Karpas-422 (cell line): ENCODE measurements around the gene CADM1. TPM values are rescaled to one million over a fixed set of nuclear protein-coding genes. Genes with fewer than 3 reads are reported as not detected.

ENCODE experiments used
- DNase-seq: peaks from one replicate; pipeline ENCODE4 v3.0.0-alpha.2; 2015
- H2AFZ ChIP-seq: fragments of 200-600 bp; sonication (generic); 2 replicates; pipeline ENCODE4 v1.6.1; 2014; ENCODE audit warnings: antibody characterized with exemption, low read length, mixed read lengths
- H3K27ac ChIP-seq: fragments of 200-600 bp; sonication (generic); 2 replicates; pipeline ENCODE4 v1.5.1; 2014; ENCODE audit warnings: mild to moderate bottlenecking, low read length, moderate library complexity
- H3K27me3 ChIP-seq: fragments of 200-600 bp; sonication (generic); 2 replicates; pipeline ENCODE4 v1.6.1; 2014; ENCODE audit warnings: low read length, mixed read lengths
- H3K36me3 ChIP-seq: fragments of 200-600 bp; sonication (generic); 2 replicates; pipeline ENCODE4 v1.6.1; 2014; ENCODE audit warnings: low read length, mixed read lengths; ENCODE audit not compliant: insufficient read depth
- H3K4me1 ChIP-seq: fragments of 200-600 bp; sonication (generic); 2 replicates; pipeline ENCODE4 v1.6.1; 2014; ENCODE audit warnings: mild to moderate bottlenecking, low read length, mixed read lengths
- H3K4me2 ChIP-seq: fragments of 200-600 bp; sonication (generic); 2 replicates; pipeline ENCODE4 v1.6.1; 2014; ENCODE audit warnings: low read length, low read depth, mild to moderate bottlenecking; ENCODE audit not compliant: poor library complexity, severe bottlenecking
- H3K4me3 ChIP-seq: fragments of 200-600 bp; sonication (generic); 2 replicates; pipeline ENCODE4 v1.5.1; 2014; ENCODE audit warnings: mild to moderate bottlenecking, antibody characterized with exemption, low read length, mixed read lengths
- H3K79me2 ChIP-seq: fragments of 200-600 bp; sonication (generic); 2 replicates; pipeline ENCODE4 v1.6.1; 2014; ENCODE audit warnings: mild to moderate bottlenecking, low read length, mixed read lengths
- H3K9ac ChIP-seq: fragments of 200-600 bp; sonication (generic); 2 replicates; pipeline ENCODE4 v1.6.0; 2014; ENCODE audit warnings: low read length
- H3K9me2 ChIP-seq: fragments of 200-600 bp; sonication (generic), shearing (Covaris generic); replicated peaks from 2 replicates; pipeline ENCODE4 v1.6.0; 2014; ENCODE audit warnings: mild to moderate bottlenecking, low read length, moderate library complexity; ENCODE audit not compliant: insufficient read depth
- H3K9me3 ChIP-seq: fragments of 300-700, 200-600 bp; sonication (generic); 2 replicates; pipeline ENCODE4 v1.6.1; 2014; ENCODE audit warnings: low read length, mixed read lengths
- H4K20me1 ChIP-seq: fragments of 200-600 bp; sonication (generic); 2 replicates; pipeline ENCODE4 v1.6.1; 2014; ENCODE audit warnings: mild to moderate bottlenecking, antibody characterized with exemption, low read length, low read depth; ENCODE audit not compliant: insufficient read depth
- total RNA-seq: library from RNA; depleted of rRNA; stranded (reverse); fragments of >200 nt; shearing (Covaris generic); gene quantifications from 2 replicates; pipeline ENCODE4 v1.2.3, GENCODE V29; 2014; ENCODE audit warnings: low replicate concordance

Gene CADM1
- total RNA-seq, 1 experiment from 2014 or later, result not detected

DNA sequence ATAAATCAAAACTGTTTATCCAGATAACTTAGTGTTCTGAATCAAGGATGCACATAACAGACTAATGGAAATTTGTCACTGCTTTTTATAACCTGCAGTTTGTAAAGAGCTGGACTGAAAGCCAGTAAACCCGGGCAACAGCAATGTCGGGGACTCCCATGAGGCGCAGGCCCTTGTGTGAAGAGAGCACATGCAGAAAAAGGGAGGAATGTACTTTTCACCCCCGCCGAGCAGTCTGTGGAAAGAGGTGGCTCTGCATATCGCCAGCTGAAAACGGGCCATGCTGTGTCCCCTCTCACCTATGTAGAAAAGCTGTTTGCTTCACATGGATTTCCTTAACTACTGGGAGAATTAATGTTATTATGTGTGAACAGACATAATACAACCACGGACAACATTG lies 291.2 kb downstream of the CADM1 start:
- Histone ChIP-seq H3K4me3 (no peak overlapping the region), H3K79me2 (no peaks in the 10 kb centered on the region), H3K27ac (no peak overlapping the region), H4K20me1 (no peaks in the 10 kb centered on the region), H3K36me3 (no peaks in the 10 kb centered on the region), H3K9ac (no peak overlapping the region), H3K9me2 (no peaks in the 10 kb centered on the region), H3K4me2 (no peak overlapping the region), H3K9me3 (no peaks in the 10 kb centered on the region), H2AFZ (no peak overlapping the region), H3K27me3 (no peaks in the 10 kb centered on the region), H3K4me1 (no peaks in the 10 kb centered on the region)
- no peak for DNase-seq

DNA sequence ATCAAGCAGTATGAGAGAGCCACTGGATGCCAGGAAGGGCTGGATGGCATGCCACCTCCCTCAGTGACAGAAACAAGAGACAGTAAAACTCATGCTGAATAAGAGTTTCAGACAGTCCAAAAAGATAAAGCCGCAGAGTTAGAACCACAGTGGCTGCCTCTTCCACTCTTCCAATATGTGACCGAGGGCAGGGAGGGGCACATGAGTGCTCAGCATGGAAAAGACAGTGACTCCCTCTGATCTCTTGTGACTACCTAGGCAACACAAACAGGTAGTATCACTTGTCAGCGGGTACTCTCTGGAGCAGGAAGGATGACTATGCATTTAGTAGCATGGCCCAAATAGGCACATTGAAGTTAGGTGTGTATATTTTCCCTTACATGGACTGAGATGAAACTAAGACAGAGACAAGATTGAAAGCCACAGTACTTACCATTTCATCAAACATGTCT lies 295.4 kb downstream of the CADM1 start:
- Histone ChIP-seq H2AFZ (no peak overlapping the region), H3K9me2 (no peaks in the 10 kb centered on the region), H3K9ac (no peak overlapping the region), H3K9me3 (no peaks in the 10 kb centered on the region), H4K20me1 (no peaks in the 10 kb centered on the region), H3K27ac (no peak overlapping the region), H3K4me1 (no peaks in the 10 kb centered on the region), H3K4me2 (no peak overlapping the region), H3K27me3 (no peaks in the 10 kb centered on the region), H3K4me3 (no peak overlapping the region), H3K36me3 (no peaks in the 10 kb centered on the region), H3K79me2 (no peaks in the 10 kb centered on the region)
- no peak for DNase-seq

DNA sequence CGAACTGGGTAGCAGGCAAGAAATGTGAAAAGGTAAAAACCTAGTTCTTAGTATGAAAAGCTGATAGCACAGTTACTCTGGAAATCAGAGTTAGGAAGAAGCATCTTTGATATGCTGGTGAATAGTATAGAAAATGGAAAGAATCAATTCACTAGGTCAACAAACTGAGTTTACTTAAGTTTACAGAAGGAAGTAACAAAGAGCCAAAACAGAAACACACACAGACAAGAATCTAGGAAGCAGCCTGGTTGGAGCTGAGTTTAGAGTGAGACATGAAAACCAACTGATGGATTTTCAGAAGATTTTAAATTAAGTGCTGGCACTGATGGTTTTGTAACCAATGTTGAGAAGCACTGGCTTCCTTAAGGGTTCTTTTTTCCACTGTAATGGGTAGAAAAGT lies 296.3 kb downstream of the CADM1 start:
- H4K20me1 ChIP-seq, result no peaks in the 10 kb centered on the region
- H3K27ac ChIP-seq, result no peak overlapping the region
- H3K36me3 ChIP-seq, result no peaks in the 10 kb centered on the region
- no peaks in the 10 kb centered on the region for H3K9me3 ChIP-seq
- no peak overlapping the region for H3K4me3 ChIP-seq
- no peaks in the 10 kb centered on the region for H3K79me2 ChIP-seq
- H3K27me3 ChIP-seq, result no peaks in the 10 kb centered on the region
- H3K4me2 ChIP-seq, result no peak overlapping the region
- no peaks in the 10 kb centered on the region for H3K9me2 ChIP-seq
- H3K9ac ChIP-seq, result no peak overlapping the region
- no peak overlapping the region for H2AFZ ChIP-seq
- H3K4me1 ChIP-seq, result no peaks in the 10 kb centered on the region
- no peak for DNase-seq

DNA sequence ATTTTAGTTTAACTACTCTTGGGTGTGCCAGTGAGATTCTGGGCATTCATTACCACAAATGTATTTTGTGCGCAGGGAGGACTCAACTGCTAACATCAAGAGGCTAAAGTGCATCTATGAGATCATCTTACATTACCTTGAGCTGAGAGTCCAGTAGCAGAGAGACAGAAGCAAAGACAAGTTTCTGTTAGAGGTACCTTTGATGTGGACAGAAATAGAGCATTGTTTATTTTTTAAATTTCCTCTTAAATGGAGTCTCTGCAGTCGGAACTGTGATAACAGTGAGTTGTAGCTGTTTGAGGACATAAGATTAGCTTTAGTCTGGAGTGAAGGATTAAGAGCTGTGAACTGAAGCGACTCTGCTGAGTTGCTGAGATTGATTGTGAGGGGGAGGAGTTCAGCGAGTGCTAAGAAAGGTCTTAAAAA lies 297.0 kb downstream of the CADM1 start:
- H4K20me1 ChIP-seq, result no peaks in the 10 kb centered on the region
- H3K79me2 ChIP-seq, result no peaks in the 10 kb centered on the region
- no peak overlapping the region for H3K4me2 ChIP-seq
- H3K9me3 ChIP-seq, result no peaks in the 10 kb centered on the region
- no peaks in the 10 kb centered on the region for H3K9me2 ChIP-seq
- no peak overlapping the region for H2AFZ ChIP-seq
- H3K4me3 ChIP-seq, result no peak overlapping the region
- H3K27ac ChIP-seq, result no peak overlapping the region
- no peaks in the 10 kb centered on the region for H3K27me3 ChIP-seq
- no peaks in the 10 kb centered on the region for H3K36me3 ChIP-seq
- H3K4me1 ChIP-seq, result no peaks in the 10 kb centered on the region
- DNase-seq, result no peak
- H3K9ac ChIP-seq, result no peak overlapping the region

DNA sequence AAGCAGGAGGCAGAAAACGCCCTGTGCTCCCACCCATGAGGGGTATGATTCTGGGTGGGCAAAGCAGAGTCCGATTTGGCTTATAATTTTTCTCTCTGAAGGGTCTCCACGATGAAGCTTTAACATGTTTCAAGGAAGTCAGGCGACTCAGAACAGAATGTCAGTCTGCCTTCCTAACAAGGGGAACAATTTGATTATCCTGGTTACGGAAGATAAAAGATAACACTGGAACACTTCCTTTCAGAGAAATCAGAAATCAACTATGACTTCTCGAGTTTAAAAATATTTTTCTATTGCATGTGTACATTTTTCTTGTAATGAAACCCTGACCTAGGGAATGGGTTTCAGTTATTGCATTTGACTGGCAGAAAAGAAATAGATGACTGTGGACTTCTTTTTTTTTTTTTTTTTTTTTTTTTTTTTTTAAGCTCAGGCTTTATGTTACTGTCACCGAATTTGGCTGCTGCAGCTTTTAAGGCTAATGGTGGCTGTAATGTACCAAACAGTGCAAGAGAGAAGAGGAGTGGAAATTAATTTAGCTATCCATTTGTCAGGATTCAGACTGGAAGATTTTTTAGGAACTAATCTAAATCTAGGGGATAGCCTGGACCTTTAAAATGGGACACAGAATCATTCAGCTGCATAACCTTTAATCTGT lies 297.7 kb downstream of the CADM1 start:
- Histone ChIP-seq H2AFZ (no peak overlapping the region), H3K9me3 (no peaks in the 10 kb centered on the region), H3K79me2 (no peaks in the 10 kb centered on the region), H3K9ac (no peak overlapping the region), H3K36me3 (no peaks in the 10 kb centered on the region), H3K9me2 (no peaks in the 10 kb centered on the region), H3K27me3 (no peaks in the 10 kb centered on the region), H3K4me2 (no peak overlapping the region), H3K4me1 (no peaks in the 10 kb centered on the region), H3K27ac (no peak overlapping the region), H3K4me3 (no peak overlapping the region), H4K20me1 (no peaks in the 10 kb centered on the region)
- no peak for DNase-seq

DNA sequence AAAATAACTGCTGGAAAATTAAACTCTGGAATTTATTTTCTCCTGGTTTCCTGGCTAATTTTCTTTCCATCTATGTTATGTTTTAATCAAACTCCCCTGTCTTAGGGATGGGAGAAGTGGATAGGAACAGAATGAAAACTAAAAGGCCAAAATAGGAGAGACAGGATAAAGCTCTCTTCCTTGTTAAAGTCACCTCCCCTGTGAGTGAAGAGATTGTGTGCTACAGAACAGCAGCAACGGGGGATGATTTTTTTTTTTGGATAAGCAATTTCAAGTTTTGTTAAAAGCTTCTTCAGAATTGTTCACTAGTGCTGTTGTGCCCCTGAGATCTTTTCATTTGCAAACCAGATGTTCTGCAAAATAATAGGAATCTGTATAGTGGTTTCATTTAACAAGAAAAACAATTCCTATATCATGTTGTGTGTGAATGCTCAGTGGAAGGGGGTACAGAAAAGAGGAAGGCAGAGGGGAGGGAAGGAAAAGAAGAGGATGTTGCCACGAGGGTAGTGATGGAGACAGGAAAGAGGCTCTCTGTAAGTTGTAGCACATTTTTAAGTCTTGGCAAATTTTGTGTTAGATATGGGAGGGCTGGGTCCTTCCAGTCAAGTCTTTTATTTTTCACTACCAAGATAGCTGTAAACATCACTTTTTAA lies 301.2 kb downstream of the CADM1 start:
- H3K4me1 ChIP-seq, result no peaks in the 10 kb centered on the region
- H3K79me2 ChIP-seq, result no peaks in the 10 kb centered on the region
- no peak overlapping the region for H2AFZ ChIP-seq
- DNase-seq, result no peak
- H3K4me2 ChIP-seq, result no peak overlapping the region
- H3K27me3 ChIP-seq, result no peaks in the 10 kb centered on the region
- no peaks in the 10 kb centered on the region for H3K9me2 ChIP-seq
- H3K27ac ChIP-seq, result no peak overlapping the region
- H3K4me3 ChIP-seq, result no peak overlapping the region
- no peaks in the 10 kb centered on the region for H4K20me1 ChIP-seq
- H3K9ac ChIP-seq, result no peak overlapping the region
- no peaks in the 10 kb centered on the region for H3K9me3 ChIP-seq
- H3K36me3 ChIP-seq, result no peaks in the 10 kb centered on the region

DNA sequence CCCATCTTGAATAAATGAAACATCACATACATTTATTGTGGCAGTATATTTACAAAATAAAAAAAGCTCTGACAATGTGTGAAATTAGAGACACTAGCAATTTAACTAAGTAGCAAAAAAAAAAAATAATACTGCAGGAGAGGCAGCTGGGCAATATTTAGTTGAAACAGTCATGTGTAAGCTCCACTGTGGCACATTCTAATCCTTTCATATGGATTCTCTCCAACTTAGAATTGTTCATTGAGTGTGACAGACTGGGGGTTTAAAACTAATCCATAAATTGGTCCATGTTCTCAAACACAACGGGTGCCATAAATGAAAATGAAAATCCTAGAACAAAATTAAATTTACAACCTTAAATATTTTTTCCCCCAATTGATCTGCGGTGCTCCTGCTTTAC lies 302.1 kb downstream of the CADM1 start:
- no peaks in the 10 kb centered on the region for H3K27me3 ChIP-seq
- H3K9ac ChIP-seq, result no peak overlapping the region
- no peaks in the 10 kb centered on the region for H3K9me2 ChIP-seq
- no peaks in the 10 kb centered on the region for H4K20me1 ChIP-seq
- H2AFZ ChIP-seq, result no peak overlapping the region
- no peak for DNase-seq
- H3K4me2 ChIP-seq, result no peak overlapping the region
- H3K4me3 ChIP-seq, result no peak overlapping the region
- no peak overlapping the region for H3K27ac ChIP-seq
- H3K4me1 ChIP-seq, result no peaks in the 10 kb centered on the region
- H3K36me3 ChIP-seq, result no peaks in the 10 kb centered on the region
- H3K79me2 ChIP-seq, result no peaks in the 10 kb centered on the region
- no peaks in the 10 kb centered on the region for H3K9me3 ChIP-seq

DNA sequence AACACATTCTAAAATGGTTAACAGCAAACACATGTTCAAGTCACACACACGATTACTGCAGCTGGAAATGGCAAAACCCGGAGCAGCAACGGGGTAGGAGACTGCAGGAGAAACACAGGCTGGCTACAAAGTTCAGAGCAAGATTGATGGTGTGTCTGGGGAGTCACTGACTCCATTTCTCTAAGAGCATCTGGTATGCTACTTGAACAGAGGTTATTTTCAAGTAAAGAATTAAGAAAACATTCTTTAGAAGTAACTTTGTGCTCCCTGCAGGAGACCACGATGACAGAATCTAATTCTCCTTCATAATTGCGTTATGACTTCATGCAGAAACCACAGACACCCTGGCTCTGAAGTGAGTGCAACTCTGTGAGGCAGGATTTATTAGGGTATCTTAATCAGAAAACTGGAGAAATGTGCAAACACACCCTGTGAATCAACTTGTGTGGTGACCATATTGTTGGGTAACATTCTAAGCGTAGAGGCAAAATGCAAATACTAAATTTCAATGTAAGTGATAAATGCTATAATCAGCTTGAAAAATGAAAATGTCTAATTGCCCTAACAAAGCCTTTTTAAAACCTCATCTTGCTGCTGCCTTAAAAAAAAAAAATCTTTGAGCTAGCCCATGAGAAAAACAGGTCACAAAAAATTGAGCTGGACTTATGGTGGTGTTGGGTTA lies 303.0 kb downstream of the CADM1 start:
- H3K27me3 ChIP-seq, result no peaks in the 10 kb centered on the region
- no peak overlapping the region for H3K27ac ChIP-seq
- no peaks in the 10 kb centered on the region for H3K36me3 ChIP-seq
- no peak overlapping the region for H3K9ac ChIP-seq
- no peak overlapping the region for H3K4me2 ChIP-seq
- no peaks in the 10 kb centered on the region for H3K9me3 ChIP-seq
- H4K20me1 ChIP-seq, result no peaks in the 10 kb centered on the region
- no peaks in the 10 kb centered on the region for H3K79me2 ChIP-seq
- no peaks in the 10 kb centered on the region for H3K9me2 ChIP-seq
- no peak overlapping the region for H2AFZ ChIP-seq
- DNase-seq, result no peak
- H3K4me1 ChIP-seq, result no peaks in the 10 kb centered on the region
- H3K4me3 ChIP-seq, result no peak overlapping the region
